ENCODE results near the gene CDK5.
"Not testable (repeated sequence)": the region's sequence is repeated elsewhere in the genome, so short reads cannot be mapped to it uniquely, and the experiment has no call there.

DNA sequence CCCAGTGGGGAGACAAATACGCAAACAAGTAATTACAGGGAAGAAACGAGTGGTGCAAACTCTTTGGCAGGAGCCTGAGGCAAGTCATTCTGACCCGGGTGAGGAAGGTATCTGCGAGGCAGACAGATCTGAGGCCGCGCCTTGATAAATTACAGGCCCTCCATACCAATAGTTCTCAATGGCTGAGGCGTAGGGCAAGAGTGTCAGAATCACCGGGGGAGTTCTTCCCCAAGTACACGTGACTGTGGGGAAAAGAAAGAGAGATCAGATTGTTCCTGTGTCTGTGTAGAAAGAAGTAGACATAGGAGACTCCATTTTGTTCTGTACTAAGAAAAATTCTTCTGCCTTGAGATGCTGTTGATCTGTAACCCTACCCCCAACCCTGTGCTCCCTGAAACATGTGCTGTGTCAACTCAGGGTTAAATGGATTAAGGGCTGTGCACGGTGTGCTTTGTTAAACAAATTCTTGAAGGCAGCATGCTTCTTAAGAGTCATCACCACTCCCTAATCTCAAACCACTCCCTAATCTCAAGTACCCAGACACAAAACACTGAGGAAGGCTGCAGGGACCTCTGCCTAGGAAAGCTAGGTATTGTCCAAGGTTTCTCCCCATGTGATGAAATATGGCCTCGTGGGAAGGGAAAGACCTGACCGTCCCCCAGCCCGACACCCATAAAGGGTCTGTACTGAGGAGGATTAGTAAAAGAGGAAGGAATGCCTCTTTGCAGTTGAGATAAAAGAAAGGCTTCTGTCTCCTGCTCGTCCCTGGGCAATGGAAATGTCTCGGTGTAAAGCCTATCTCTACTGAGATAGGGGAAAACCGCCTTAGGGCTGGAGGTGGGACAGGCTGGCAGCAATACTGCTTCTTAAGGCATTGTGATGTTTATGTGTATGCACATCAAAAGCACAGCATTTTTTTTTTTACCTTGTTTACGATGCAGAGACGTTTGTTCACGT, 30.6 kb downstream of the CDK5 start:
- TF ChIP-seq, protein P1, sequence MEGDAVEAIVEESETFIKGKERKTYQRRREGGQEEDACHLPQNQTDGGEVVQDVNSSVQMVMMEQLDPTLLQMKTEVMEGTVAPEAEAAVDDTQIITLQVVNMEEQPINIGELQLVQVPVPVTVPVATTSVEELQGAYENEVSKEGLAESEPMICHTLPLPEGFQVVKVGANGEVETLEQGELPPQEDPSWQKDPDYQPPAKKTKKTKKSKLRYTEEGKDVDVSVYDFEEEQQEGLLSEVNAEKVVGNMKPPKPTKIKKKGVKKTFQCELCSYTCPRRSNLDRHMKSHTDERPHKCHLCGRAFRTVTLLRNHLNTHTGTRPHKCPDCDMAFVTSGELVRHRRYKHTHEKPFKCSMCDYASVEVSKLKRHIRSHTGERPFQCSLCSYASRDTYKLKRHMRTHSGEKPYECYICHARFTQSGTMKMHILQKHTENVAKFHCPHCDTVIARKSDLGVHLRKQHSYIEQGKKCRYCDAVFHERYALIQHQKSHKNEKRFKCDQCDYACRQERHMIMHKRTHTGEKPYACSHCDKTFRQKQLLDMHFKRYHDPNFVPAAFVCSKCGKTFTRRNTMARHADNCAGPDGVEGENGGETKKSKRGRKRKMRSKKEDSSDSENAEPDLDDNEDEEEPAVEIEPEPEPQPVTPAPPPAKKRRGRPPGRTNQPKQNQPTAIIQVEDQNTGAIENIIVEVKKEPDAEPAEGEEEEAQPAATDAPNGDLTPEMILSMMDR (IDR thresholded peaks at IDR 0.05), result not testable (repeated sequence)
- not testable (repeated sequence) for TF ChIP-seq POLR2A, POLR2AphosphoS5 (IDR thresholded peaks at IDR 0.05)

All from breast epithelium (tissue), 3 donors.